Vagina (tissue), 2 donors: ENCODE results near the gene LCK. TPM values are rescaled to one million over a fixed set of nuclear protein-coding genes. Genes with fewer than 3 reads are reported as not detected.
"Not testable (repeated sequence)": the region's sequence is repeated elsewhere in the genome, so short reads cannot be mapped to it uniquely, and the experiment has no call there.

ENCODE experiments used
- DNase-seq, 2 donors: peaks; one replicate each; pipeline ENCODE4 v3.0.0-alpha.2; 2017; ENCODE audit errors: extremely low spot score in 2 of 2
- H3K27ac ChIP-seq: fragments of 200-600 bp; sonication (generic); one replicate; pipeline ENCODE4 v1.5.1; 2019
- H3K27me3 ChIP-seq: fragments of 200-600 bp; sonication (generic); one replicate; pipeline ENCODE4 v1.5.1; 2019
- H3K36me3 ChIP-seq, 2 donors: fragments of 200-600 bp; sonication (generic); one replicate each; pipeline ENCODE4 v1.5.1; 2017 to 2019
- H3K4me1 ChIP-seq: fragments of 200-600 bp; sonication (generic); one replicate; pipeline ENCODE4 v1.5.1; 2019
- H3K4me3 ChIP-seq, 2 donors: fragments of 200-600 bp; sonication (generic); 1 replicate in 1 of 2; 2 replicates in 1 of 2; pipeline ENCODE4 v1.5.1; 2016 to 2019
- H3K9me3 ChIP-seq: fragments of 200-600 bp; sonication (generic); one replicate; pipeline ENCODE4 v1.5.1; 2019
- CTCF ChIP-seq, 3 experiments: fragments of 450-650 bp in 2 of 3; fragments of 200-600 bp in 1 of 3; sonication (generic) in 1 of 3; IDR thresholded peaks; one replicate each; pipeline ENCODE4 v1.5.1; 2017 to 2019; ENCODE audit warnings: antibody characterized with exemption in 3 of 3, mild to moderate bottlenecking in 2 of 3, moderate library complexity in 2 of 3
- POLR2A ChIP-seq, 2 donors: fragments of 450-650 bp; IDR thresholded peaks; one replicate each; pipeline ENCODE4 v1.6.1; 2017; ENCODE audit warnings: antibody characterized with exemption in 2 of 2, mild to moderate bottlenecking in 2 of 2, moderate library complexity in 2 of 2
- POLR2AphosphoS5 ChIP-seq, 2 donors: sonication (generic); formaldehyde crosslinking; IDR thresholded peaks; one replicate each; pipeline ENCODE4 v1.9.0; 2017; ENCODE audit warnings: antibody characterized with exemption in 2 of 2, mild to moderate bottlenecking in 2 of 2, low read depth in 1 of 2; ENCODE audit not compliant: insufficient read depth in 1 of 2
- intact Hi-C: fragments of 100-400 bp; cut with DNase I; formaldehyde crosslinking; loops from one replicate; pipeline ENCODE4 v1.15.1; 2023
- total RNA-seq: library from RNA; depleted of rRNA; stranded (reverse); fragments of >200 nt; gene quantifications from one replicate; pipeline ENCODE4 v1.2.3, GENCODE V29; 2016

LCK gene
- total RNA-seq, 1 donor from 2014 or later = 6.4 TPM

GRCh38 chr1:32291708-32292538 lies 40.9 kb downstream of the LCK start, which contains the start of gene HDAC1:
Gene HDAC1, plus strand, starts transcription at chr1:32292083. Its CDS starts 87 bp downstream, at chr1:32292170.
- Histone ChIP-seq H3K27ac (peak within 1 kb of the TSS; percentile 91), H3K27me3 (no peaks in the 10 kb centered on the region), H3K9me3 (no peaks in the 10 kb centered on the region), H3K36me3 (no peaks in the 10 kb centered on the region), H3K4me3 (peak within 1 kb of the TSS; percentile 82 to 95), H3K4me1 (peaks cover 37% of the 10 kb centered on the region)
- DNase-seq = no peak
- TF ChIP-seq POLR2A (IDR thresholded peaks at IDR 0.05) (peak in 1 of 2 donors; percentile 46), POLR2AphosphoS5 (IDR thresholded peaks at IDR 0.05; ENCODE audit: insufficient read depth in 1 of 2, low read depth in 1 of 2) (peak; percentile 34 to 80), CTCF (IDR thresholded peaks at IDR 0.05) (no peak)
- intact Hi-C loops = no loop called here

- H3K27ac ChIP-seq, H3K4me3 ChIP-seq, H3K27me3 ChIP-seq, intact Hi-C loops, H3K36me3 ChIP-seq, DNase-seq, H3K9me3 ChIP-seq: not testable (repeated sequence)
- H3K4me1 ChIP-seq = peaks cover 14% of the 10 kb centered on the region
Observed at GRCh38 chr1:32298211-32298610, 47.1 kb downstream of the LCK start.

GRCh38 chr1:32299327-32299726 lies 48.3 kb downstream of the LCK start:
- Histone ChIP-seq H3K4me1 (peaks cover 5% of the 10 kb centered on the region), H3K27me3 (no peaks in the 10 kb centered on the region), H3K36me3 (peaks cover 0 to 18% of the 10 kb centered on the region in 2 donors), H3K4me3 (no peak overlapping the region), H3K27ac (no peak overlapping the region), H3K9me3 (no peaks in the 10 kb centered on the region)
- intact Hi-C loops = no loop called here
- DNase-seq = no peak
- no peak for TF ChIP-seq POLR2A (IDR thresholded peaks at IDR 0.05)
- TF ChIP-seq POLR2AphosphoS5 (IDR thresholded peaks at IDR 0.05; ENCODE audit: insufficient read depth in 1 of 2, low read depth in 1 of 2) = no peak
- no peak for TF ChIP-seq CTCF (IDR thresholded peaks at IDR 0.05)

GRCh38 chr1:32303358-32303757 lies 52.3 kb downstream of the LCK start:
- intact Hi-C loops = no loop called here
- Histone ChIP-seq H3K27ac (no peak overlapping the region), H3K27me3 (no peaks in the 10 kb centered on the region), H3K4me1 (no peaks in the 10 kb centered on the region), H3K36me3 (peaks cover 0 to 32% of the 10 kb centered on the region in 2 donors), H3K9me3 (no peaks in the 10 kb centered on the region), H3K4me3 (no peak overlapping the region)
- no peak for TF ChIP-seq CTCF (IDR thresholded peaks at IDR 0.05)
- TF ChIP-seq POLR2AphosphoS5 (IDR thresholded peaks at IDR 0.05; ENCODE audit: insufficient read depth in 1 of 2, low read depth in 1 of 2) = no peak
- TF ChIP-seq POLR2A (IDR thresholded peaks at IDR 0.05) = no peak
- DNase-seq = no peak

GRCh38 chr1:32303997-32304622 lies 53.0 kb downstream of the LCK start:
- Histone ChIP-seq H3K36me3 (peaks cover 0 to 32% of the 10 kb centered on the region in 2 donors), H3K4me3 (no peak overlapping the region), H3K4me1 (no peaks in the 10 kb centered on the region), H3K27ac (no peak overlapping the region), H3K27me3 (no peaks in the 10 kb centered on the region), H3K9me3 (no peaks in the 10 kb centered on the region)
- no peak for TF ChIP-seq POLR2A (IDR thresholded peaks at IDR 0.05)
- TF ChIP-seq CTCF (IDR thresholded peaks at IDR 0.05) = no peak
- TF ChIP-seq POLR2AphosphoS5 (IDR thresholded peaks at IDR 0.05; ENCODE audit: insufficient read depth in 1 of 2, low read depth in 1 of 2) = no peak
- no peak for DNase-seq
- intact Hi-C loops = no loop called here
